H9 (cell line): ENCODE data around the gene DDX51. TPM values are rescaled to one million over a fixed set of nuclear protein-coding genes. Genes with fewer than 3 reads are reported as not detected.

Experiments used
- DNase-seq: peaks from one replicate; pipeline ENCODE4 v3.0.0-alpha.2; 2017
- H2AFZ ChIP-seq: one replicate; pipeline ENCODE4 v1.6.1; 2013; ENCODE audit warnings: mild to moderate bottlenecking, low read length, control low read depth, moderate library complexity
- H2AK5ac ChIP-seq: 2 replicates; pipeline ENCODE4 v1.6.1; 2013; ENCODE audit warnings: low read length, control low read depth, mixed read lengths; ENCODE audit not compliant: insufficient read length
- H2BK120ac ChIP-seq: one replicate; pipeline ENCODE4 v1.6.1; 2013; ENCODE audit warnings: low read depth, mild to moderate bottlenecking, low read length, control low read depth, inconsistent platforms; ENCODE audit not compliant: poor library complexity, severe bottlenecking
- H2BK12ac ChIP-seq: 2 replicates; pipeline ENCODE4 v1.6.1; 2013; ENCODE audit warnings: low read length, control low read depth, mixed read lengths, low read depth; ENCODE audit not compliant: insufficient read length
- H2BK15ac ChIP-seq: 2 replicates; pipeline ENCODE4 v1.6.1; 2013; ENCODE audit warnings: low read depth, low read length, control low read depth
- H2BK20ac ChIP-seq: one replicate; pipeline ENCODE4 v1.6.1; 2013; ENCODE audit warnings: low read depth, mild to moderate bottlenecking, low read length, control low read depth, inconsistent platforms; ENCODE audit not compliant: poor library complexity, severe bottlenecking
- H2BK5ac ChIP-seq: 2 replicates; pipeline ENCODE4 v1.6.1; 2013; ENCODE audit warnings: low read length, control low read depth, mixed read lengths; ENCODE audit not compliant: insufficient read length
- H3K14ac ChIP-seq: 2 replicates; pipeline ENCODE4 v1.6.1; 2013; ENCODE audit warnings: low read length, control low read depth; ENCODE audit not compliant: insufficient read depth
- H3K18ac ChIP-seq: 2 replicates; pipeline ENCODE4 v1.6.1; 2013; ENCODE audit warnings: low read depth, mild to moderate bottlenecking, mixed read lengths, low read length, control low read depth; ENCODE audit not compliant: insufficient read length
- H3K23ac ChIP-seq: 2 replicates; pipeline ENCODE4 v1.6.1; 2013; ENCODE audit warnings: low read length, control low read depth, mixed read lengths, low read depth; ENCODE audit not compliant: insufficient read length
- H3K23me2 ChIP-seq: 2 replicates; pipeline ENCODE4 v1.6.1; 2013; ENCODE audit warnings: low read depth, mild to moderate bottlenecking, mixed read lengths, low read length, control low read depth; ENCODE audit not compliant: insufficient read length, poor library complexity, severe bottlenecking
- H3K27ac ChIP-seq: 2 replicates; pipeline ENCODE4 v1.5.1; 2013; ENCODE audit warnings: low read length, control low read depth, mixed read lengths, low read depth; ENCODE audit not compliant: insufficient read length
- H3K27me3 ChIP-seq: 2 replicates; pipeline ENCODE4 v1.6.1; 2013; ENCODE audit warnings: low read length, control low read depth, inconsistent platforms; ENCODE audit not compliant: insufficient read depth
- H3K4ac ChIP-seq: 2 replicates; pipeline ENCODE4 v1.6.1; 2013; ENCODE audit warnings: low read depth, mild to moderate bottlenecking, control low read depth, inconsistent platforms, low read length, moderate library complexity
- H3K4me1 ChIP-seq: 2 replicates; pipeline ENCODE4 v1.6.1; 2013; ENCODE audit warnings: low read length, control low read depth, inconsistent platforms; ENCODE audit not compliant: insufficient read depth
- H3K4me2 ChIP-seq: 2 replicates; pipeline ENCODE4 v1.6.1; 2013; ENCODE audit warnings: low read length, control low read depth, mixed read lengths; ENCODE audit not compliant: insufficient read length, insufficient read depth
- H3K56ac ChIP-seq: 2 replicates; pipeline ENCODE4 v1.6.1; 2013; ENCODE audit warnings: low read depth, mild to moderate bottlenecking, mixed read lengths, low read length, control low read depth; ENCODE audit not compliant: insufficient read length
- H3K79me1 ChIP-seq: 2 replicates; pipeline ENCODE4 v1.6.1; 2013; ENCODE audit warnings: low read depth, mild to moderate bottlenecking, moderate library complexity, low read length, control low read depth, inconsistent platforms; ENCODE audit not compliant: insufficient read depth, poor library complexity, severe bottlenecking
- H3K79me2 ChIP-seq: 2 replicates; pipeline ENCODE4 v1.6.1; 2013; ENCODE audit warnings: low read length, control low read depth, inconsistent platforms; ENCODE audit not compliant: insufficient read depth
- H3K9ac ChIP-seq: 2 replicates; pipeline ENCODE4 v1.6.1; 2013; ENCODE audit warnings: low read length, control low read depth, mixed read lengths; ENCODE audit not compliant: insufficient read length; ENCODE audit errors: extremely low read depth
- H3K9me3 ChIP-seq: one replicate; pipeline ENCODE4 v1.6.1; 2013; ENCODE audit warnings: low read depth, low read length, inconsistent platforms; ENCODE audit not compliant: control insufficient read depth
- H3T11ph ChIP-seq: one replicate; pipeline ENCODE4 v1.6.1; 2013; ENCODE audit warnings: mild to moderate bottlenecking, low read length, control low read depth, inconsistent platforms
- H4K20me1 ChIP-seq: one replicate; pipeline ENCODE4 v1.6.1; 2013; ENCODE audit not compliant: control insufficient read depth, insufficient read length, insufficient read depth
- H4K5ac ChIP-seq: 2 replicates; pipeline ENCODE4 v1.6.1; 2013; ENCODE audit warnings: low read depth, mild to moderate bottlenecking, mixed read lengths, low read length, control low read depth; ENCODE audit not compliant: insufficient read length
- H4K8ac ChIP-seq: replicated peaks from 2 replicates; pipeline ENCODE4 v1.6.1; 2013; ENCODE audit warnings: low read length, control low read depth, mixed read lengths, low read depth; ENCODE audit not compliant: insufficient read length
- H4K91ac ChIP-seq: 2 replicates; pipeline ENCODE4 v1.6.1; 2013; ENCODE audit warnings: low read depth, mild to moderate bottlenecking, moderate library complexity, mixed read lengths, low read length, control low read depth; ENCODE audit not compliant: insufficient read length
- H3K27ac Mint-ChIP-seq, 3 experiments: 2 replicates in 2 of 3; 3 replicates in 1 of 3; pipeline ENCODE4 v1.8.0; 2020 to 2021; ENCODE audit warnings: mixed read lengths in 3 of 3, mild to moderate bottlenecking in 1 of 3, moderate library complexity in 1 of 3
- H3K27me3 Mint-ChIP-seq: 2 replicates; pipeline ENCODE4 v1.8.0; 2021; ENCODE audit warnings: low read depth, mild to moderate bottlenecking, moderate library complexity, mixed read lengths
- H3K36me3 Mint-ChIP-seq, 3 experiments: 2 replicates in 2 of 3; 3 replicates in 1 of 3; pipeline ENCODE4 v1.8.0; 2020 to 2021; ENCODE audit warnings: low read depth in 3 of 3, mixed read lengths in 3 of 3; ENCODE audit not compliant: insufficient read depth in 1 of 3
- H3K4me1 Mint-ChIP-seq, 2 experiments: 2 replicates each; pipeline ENCODE4 v1.8.0; 2020; ENCODE audit warnings: mixed read lengths in 2 of 2
- H3K4me3 Mint-ChIP-seq, 2 experiments: 2 replicates in 1 of 2; 3 replicates in 1 of 2; pipeline ENCODE4 v1.8.0; 2020 to 2021; ENCODE audit warnings: mild to moderate bottlenecking in 2 of 2, mixed read lengths in 2 of 2, moderate library complexity in 1 of 2
- H3K9me3 Mint-ChIP-seq, 2 experiments: 2 replicates in 1 of 2; 3 replicates in 1 of 2; pipeline ENCODE4 v1.8.0; 2020; ENCODE audit warnings: mild to moderate bottlenecking in 2 of 2, mixed read lengths in 2 of 2, moderate library complexity in 1 of 2
- CTCF ChIP-seq: fragments of 200-600 bp; sonication (generic); conservative IDR thresholded peaks from 3 replicates; pipeline ENCODE4 v1.8.0; 2021; ENCODE audit warnings: antibody characterized with exemption, mild to moderate bottlenecking
- WGBS: extraction: QIAGEN DNeasy Blood & Tissue Kit; methylation state at CpG from one replicate; pipeline ENCODE4 v1.1.7; 2013; ENCODE audit warnings: missing lambda C conversion rate, low lambda C conversion rate, mixed read lengths; ENCODE audit not compliant: insufficient read length; ENCODE audit errors: extremely low coverage; 5-methylcytosine and 5-hydroxymethylcytosine counted together
- total RNA-seq: library from RNA; stranded (reverse); gene quantifications from 2 replicates; pipeline ENCODE4 v1.2.1, GENCODE V29; 2021

DDX51 gene
- total RNA-seq, 1 experiment from 2014 or later, result 37.9 TPM

DNA sequence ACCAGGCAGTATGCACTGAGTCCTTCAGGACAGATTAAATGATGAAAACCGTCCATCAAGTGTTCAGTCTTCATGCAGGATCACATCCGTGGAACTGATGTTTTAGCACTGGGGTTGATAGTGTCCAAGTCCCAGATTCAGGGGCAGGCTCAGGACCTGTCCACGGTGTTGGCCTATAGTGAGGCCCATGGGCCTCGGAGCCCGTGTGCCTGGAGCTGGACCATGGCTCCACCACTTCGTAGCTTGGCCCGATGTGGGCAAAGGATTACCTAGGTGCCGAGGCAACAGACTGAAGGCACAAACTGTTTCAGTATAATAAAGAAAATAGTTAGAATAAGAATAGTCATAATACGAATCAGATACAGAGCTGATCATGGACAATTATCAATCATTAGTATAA is 41.8 kb downstream of the DDX51 start:
- Histone ChIP-seq H3K23me2 (no peaks in the 10 kb centered on the region), H3K23ac (no peak overlapping the region), H3K79me2 (no peaks in the 10 kb centered on the region), H2BK20ac (no peak overlapping the region), H3K27me3 (no peaks in the 10 kb centered on the region), H3K4me2 (no peak overlapping the region), H2BK15ac (no peak overlapping the region), H2BK120ac (no peak overlapping the region), H2AFZ (no peak overlapping the region), H2AK5ac (no peak overlapping the region), H3K18ac (no peak overlapping the region), H4K91ac (no peak overlapping the region), H3K14ac (no peak overlapping the region), H3K56ac (no peak overlapping the region), H3K79me1 (no peaks in the 10 kb centered on the region), H2BK5ac (no peak overlapping the region), H3K4ac (no peak overlapping the region), H2BK12ac (no peak overlapping the region), H3T11ph (no peak overlapping the region), H4K5ac (no peak overlapping the region), H4K20me1 (no peaks in the 10 kb centered on the region), H3K4me1 (no peaks in the 10 kb centered on the region; the same call in 1 of the 2 replicates), H3K27ac (no peak overlapping the region), H3K9ac (no peak overlapping the region), H3K9me3 (no peaks in the 10 kb centered on the region), H4K8ac (no peak overlapping the region)
- no CpG with 5 or more reads among the region's 9 CpGs for WGBS
- 0 out of 7 replicates have a peak overlapping the region, but pooled peaks of 1 of the 3 experiments have one; percentile 51 for H3K27ac Mint-ChIP-seq
- H3K4me3 Mint-ChIP-seq, result no peak overlapping the region
- H3K27me3 Mint-ChIP-seq, result no peaks in the 10 kb centered on the region
- peaks cover 8 to 40% (median 22%) of the 10 kb centered on the region in 3 experiments; a peak in 6 of 7 replicates for H3K36me3 Mint-ChIP-seq
- DNase-seq, result no peak
- no peak for TF ChIP-seq CTCF
- H3K4me1 Mint-ChIP-seq, result peaks cover 10 to 11% of the 10 kb centered on the region in 2 experiments
- H3K9me3 Mint-ChIP-seq, result no peaks in the 10 kb centered on the region
